GM10266 (cell line): ENCODE data around the gene COL16A1.

ENCODE experiments used
- DNase-seq: peaks from one replicate; pipeline ENCODE4 v3.0.0; 2012; ENCODE audit errors: extremely low spot score
- CTCF ChIP-seq: IDR thresholded peaks from 2 replicates; pipeline ENCODE4 v1.5.1; 2012; ENCODE audit warnings: mild to moderate bottlenecking, low read depth; ENCODE audit not compliant: control insufficient read depth, insufficient read depth; ENCODE audit errors: missing control alignments

Gene COL16A1

GRCh38 chr1:31725777-31726535 is 22.1 kb upstream of the COL16A1 start:
- no peak for TF ChIP-seq CTCF
- no peak for DNase-seq

DNA sequence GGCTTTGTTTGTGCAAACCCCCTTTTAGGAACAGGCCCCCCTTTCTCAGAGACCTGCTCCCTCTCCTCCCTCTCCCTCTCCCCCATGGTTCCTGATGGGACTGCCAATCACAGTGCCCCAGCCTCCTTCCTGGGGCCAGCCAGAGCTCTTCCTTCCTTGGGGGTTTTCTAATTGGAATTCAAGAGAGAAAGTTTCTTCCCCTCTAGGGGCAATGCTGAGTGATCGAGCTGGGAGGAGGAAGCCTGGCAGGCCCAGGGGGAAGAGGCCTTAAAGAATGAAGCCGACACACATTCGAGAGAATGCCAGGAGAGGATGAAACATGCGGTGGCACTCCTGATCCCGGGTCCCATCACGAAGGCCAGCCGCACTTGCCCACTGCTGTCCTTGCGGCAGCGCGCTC is 21.3 kb upstream of the COL16A1 start:
- no peak for DNase-seq
- TF ChIP-seq CTCF: no peak

GRCh38 chr1:31723828-31724359 is 20.1 kb upstream of the COL16A1 start:
- DNase-seq: peak; percentile 71

GRCh38 chr1:31718327-31718897 is 14.6 kb upstream of the COL16A1 start:
- DNase-seq: no peak
- TF ChIP-seq CTCF: no peak

More at GRCh38 chr1:31723828-31724359, 20.1 kb upstream of the COL16A1 start:
- TF ChIP-seq CTCF: no peak

DNA sequence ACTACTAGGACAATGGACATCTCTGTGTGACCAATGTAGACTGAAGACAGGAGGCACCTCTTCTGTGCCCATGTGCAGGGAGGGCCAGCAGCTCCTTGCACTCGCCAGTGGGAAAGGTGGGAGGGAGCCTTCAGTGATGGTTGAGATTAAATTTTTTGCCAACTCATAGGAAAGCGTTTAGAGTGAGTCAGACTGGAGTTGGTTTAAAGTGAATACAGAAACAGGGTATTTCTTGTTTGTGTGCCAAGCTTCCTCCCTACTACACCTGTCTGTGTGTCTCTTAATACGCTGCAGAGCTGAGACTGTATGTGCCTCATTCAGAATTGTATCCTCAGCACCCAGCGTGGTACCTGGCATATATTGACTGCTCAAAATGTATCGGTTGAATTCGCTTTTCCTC is 13.5 kb upstream of the COL16A1 start:
- no peak for DNase-seq
- TF ChIP-seq CTCF: no peak

GRCh38 chr1:31715873-31716220 is 12.0 kb upstream of the COL16A1 start:
- DNase-seq: no peak
- no peak for TF ChIP-seq CTCF

DNA sequence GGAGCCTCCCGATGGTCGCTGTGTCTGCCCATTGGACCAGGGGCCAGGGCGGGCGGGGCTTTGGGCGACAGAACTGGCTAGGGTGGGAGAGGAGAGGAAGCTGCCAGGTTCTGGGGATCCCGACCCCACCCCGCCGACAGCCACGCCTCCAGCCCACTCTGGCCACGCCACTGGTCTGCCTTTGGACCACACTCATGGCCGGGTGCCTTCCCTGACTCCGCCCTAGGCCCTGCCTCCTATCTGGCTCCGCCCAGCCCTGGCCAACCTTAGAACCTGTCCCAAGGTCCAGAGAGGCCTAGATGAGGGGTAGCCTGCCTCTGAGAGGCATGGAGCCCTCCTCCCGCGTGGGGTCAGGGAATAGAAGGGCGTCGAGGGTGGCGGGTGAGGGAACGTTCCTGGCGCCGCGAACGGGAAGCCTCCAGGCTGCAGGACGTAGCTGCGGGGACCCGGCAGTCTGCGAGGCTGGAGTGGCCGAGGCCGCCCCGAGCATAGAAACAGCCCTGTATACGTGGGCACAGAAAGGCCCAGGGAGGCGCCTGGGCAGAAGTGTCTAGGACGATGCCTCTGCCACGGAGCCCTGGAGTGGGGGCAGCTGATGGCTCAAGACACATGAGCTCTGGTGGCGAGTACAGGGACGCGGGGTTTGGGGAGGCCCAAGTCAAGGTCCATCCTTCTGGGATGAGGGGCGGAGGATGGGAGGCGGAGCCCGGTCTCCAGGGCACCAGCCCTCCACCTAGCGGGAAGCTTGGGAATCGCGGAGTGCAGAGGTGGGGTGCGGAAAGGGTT is 11.5 kb upstream of the COL16A1 start:
- peak; percentile 69 for DNase-seq
- TF ChIP-seq CTCF: peak; percentile 65
